HepG2 (cell line): ENCODE data around the gene TMEM253. TPM values are rescaled to one million over a fixed set of nuclear protein-coding genes. Genes with fewer than 3 reads are reported as not detected.

ENCODE experiments used
- CBFB ChIP-seq: sonication (generic); formaldehyde crosslinking; IDR thresholded peaks from 2 replicates; pipeline ENCODE4 v1.4.0; 2020; ENCODE audit warnings: missing genetic modification reagents
- DNMT3B ChIP-seq: conservative IDR thresholded peaks from 2 replicates; pipeline ENCODE4 v1.6.1; 2016; ENCODE audit warnings: missing biosample characterization, control low read depth
- FLYWCH1 ChIP-seq: sonication (generic); formaldehyde crosslinking; IDR thresholded peaks from 2 replicates; pipeline ENCODE4 v1.8.1; 2023; ENCODE audit warnings: mild to moderate bottlenecking, missing genetic modification reagents
- FOXM1 ChIP-seq: sonication (generic); formaldehyde crosslinking; IDR thresholded peaks from 2 replicates; pipeline ENCODE4 v1.5.0; 2020; ENCODE audit warnings: missing genetic modification reagents
- FOXO4 ChIP-seq: sonication (generic); formaldehyde crosslinking; conservative IDR thresholded peaks from 2 replicates; pipeline ENCODE4 v1.8.1; 2023; ENCODE audit warnings: missing genetic modification reagents
- GPBP1L1 ChIP-seq: sonication (generic); formaldehyde crosslinking; IDR thresholded peaks from 2 replicates; pipeline ENCODE4 v1.5.0; 2020; ENCODE audit warnings: mild to moderate bottlenecking, missing genetic modification reagents
- IKZF1 ChIP-seq: fragments of 450-650 bp; IDR thresholded peaks from 2 replicates; pipeline ENCODE4 v1.7.1; 2016
- MAX ChIP-seq: IDR thresholded peaks from 2 replicates; pipeline ENCODE4 v1.6.1; 2012; ENCODE audit warnings: inconsistent platforms
- MED1 ChIP-seq: sonication (generic); formaldehyde crosslinking; IDR thresholded peaks from 2 replicates; pipeline ENCODE4 v1.4.0; 2020; ENCODE audit warnings: missing genetic modification reagents
- NFIC ChIP-seq: IDR thresholded peaks from 2 replicates; pipeline ENCODE4 v1.6.1; 2012; ENCODE audit warnings: mild to moderate bottlenecking, low read length, inconsistent platforms
- TFAP4 ChIP-seq: sonication (generic); IDR thresholded peaks from 2 replicates; pipeline ENCODE4 v1.6.1; 2016; ENCODE audit warnings: low read depth, borderline replicate concordance
- THAP8 ChIP-seq: sonication (generic); formaldehyde crosslinking; IDR thresholded peaks from 2 replicates; pipeline ENCODE4 v1.5.1; 2020; ENCODE audit warnings: missing genetic modification reagents, mild to moderate bottlenecking, borderline replicate concordance
- ZNF207 ChIP-seq: fragments of 450-650 bp; IDR thresholded peaks from 2 replicates; pipeline ENCODE4 v1.6.1; 2016; ENCODE audit warnings: antibody characterized with exemption, borderline replicate concordance
- ZNF230 ChIP-seq: sonication (generic); formaldehyde crosslinking; IDR thresholded peaks from 2 replicates; pipeline ENCODE4 v1.4.0; 2020; ENCODE audit warnings: mild to moderate bottlenecking, missing genetic modification reagents
- ZNF30 ChIP-seq: sonication (generic); formaldehyde crosslinking; IDR thresholded peaks from 2 replicates; pipeline ENCODE4 v1.5.0; 2020; ENCODE audit warnings: mild to moderate bottlenecking, missing genetic modification reagents
- ZNF615 ChIP-seq: sonication (generic); formaldehyde crosslinking; IDR thresholded peaks from 2 replicates; pipeline ENCODE4 v1.5.0; 2020; ENCODE audit warnings: mild to moderate bottlenecking, missing genetic modification reagents, borderline replicate concordance
- ZNF670 ChIP-seq: sonication (generic); formaldehyde crosslinking; IDR thresholded peaks from 2 replicates; pipeline ENCODE4 v1.8.0; 2022; ENCODE audit warnings: mild to moderate bottlenecking, missing genetic modification reagents, borderline replicate concordance
- ZNF773 ChIP-seq: sonication (generic); formaldehyde crosslinking; IDR thresholded peaks from 2 replicates; pipeline ENCODE4 v1.4.0; 2020; ENCODE audit warnings: missing genetic modification reagents, borderline replicate concordance
- ZNF776 ChIP-seq: sonication (generic); formaldehyde crosslinking; IDR thresholded peaks from 2 replicates; pipeline ENCODE4 v1.4.0; 2020; ENCODE audit warnings: mild to moderate bottlenecking, missing genetic modification reagents
- polyA plus RNA-seq, 8 experiments: library from polyadenylated mRNA; depleted of rRNA in 3 of 8; stranded (reverse) in 7 of 8; unstranded in 1 of 8; fragments of >200 nt; fragmentation: Illumina TruSeq in 4 of 8; extraction: Trizol in 4 of 8; gene quantifications; 2 replicates each; pipeline versions ENCODE4 v1.2.1 to v1.2.3, GENCODE V29; 2011 to 2016; ENCODE audit warnings: low read depth in 4 of 8, missing spikeins in 1 of 8, mixed read lengths in 1 of 8; ENCODE audit not compliant: insufficient read depth in 1 of 8
- total RNA-seq, 5 experiments: library from RNA; depleted of rRNA; stranded (reverse); fragments of >200 nt; fragmentation: Illumina TruSeq; extraction: Trizol; gene quantifications; 2 replicates each; pipeline ENCODE4 v1.2.3, GENCODE V29; 2016; ENCODE audit warnings: low read depth in 1 of 5
- TF ChIP-seq, protein P1 (sequence below): sonication (generic); formaldehyde crosslinking; IDR thresholded peaks from 2 replicates; pipeline ENCODE4 v1.4.0; 2020; ENCODE audit warnings: missing genetic modification reagents
- TF ChIP-seq, protein P2 (sequence below): sonication (generic); formaldehyde crosslinking; IDR thresholded peaks from 2 replicates; pipeline ENCODE4 v1.5.0; 2020; ENCODE audit warnings: mild to moderate bottlenecking, missing genetic modification reagents, borderline replicate concordance

The TMEM253 gene
- total and polyA plus RNA-seq, 2 of the 13 experiments (the other 11 are each of a cell fraction or from before 2014, with no cell fraction given), result 0.29 to 0.45 TPM

- TF ChIP-seq MAX (peak; percentile 69), FLYWCH1 (CRISPR knock-in tag) (no peak), NFIC (peak; percentile 66; the same call in 1 of the 2 replicates), FOXO4 (CRISPR knock-in tag) (no peak), ZNF30 (CRISPR knock-in tag) (no peak), IKZF1 (no peak), CBFB (CRISPR knock-in tag) (peak; percentile 46; the same call in 1 of the 2 replicates), MED1 (CRISPR knock-in tag) (peak; percentile 99), FOXM1 (CRISPR knock-in tag) (no peak), ZNF230 (CRISPR knock-in tag) (0 out of 2 replicates have a peak, but pooled peaks have one; percentile 40), THAP8 (CRISPR knock-in tag) (no peak), ZNF776 (no peak), ZNF670 (CRISPR knock-in tag) (no peak), TFAP4 (peak; percentile 92; the same call in 1 of the 2 replicates), ZNF207 (no peak), GPBP1L1 (CRISPR knock-in tag) (no peak), ZNF615 (no peak), ZNF773 (0 out of 2 replicates have a peak, but pooled peaks have one; percentile 46), DNMT3B (no peak)
- TF ChIP-seq, protein P1, sequence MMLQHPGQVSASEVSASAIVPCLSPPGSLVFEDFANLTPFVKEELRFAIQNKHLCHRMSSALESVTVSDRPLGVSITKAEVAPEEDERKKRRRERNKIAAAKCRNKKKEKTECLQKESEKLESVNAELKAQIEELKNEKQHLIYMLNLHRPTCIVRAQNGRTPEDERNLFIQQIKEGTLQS (CRISPR knock-in tag), result no peak
- TF ChIP-seq, protein P2, sequence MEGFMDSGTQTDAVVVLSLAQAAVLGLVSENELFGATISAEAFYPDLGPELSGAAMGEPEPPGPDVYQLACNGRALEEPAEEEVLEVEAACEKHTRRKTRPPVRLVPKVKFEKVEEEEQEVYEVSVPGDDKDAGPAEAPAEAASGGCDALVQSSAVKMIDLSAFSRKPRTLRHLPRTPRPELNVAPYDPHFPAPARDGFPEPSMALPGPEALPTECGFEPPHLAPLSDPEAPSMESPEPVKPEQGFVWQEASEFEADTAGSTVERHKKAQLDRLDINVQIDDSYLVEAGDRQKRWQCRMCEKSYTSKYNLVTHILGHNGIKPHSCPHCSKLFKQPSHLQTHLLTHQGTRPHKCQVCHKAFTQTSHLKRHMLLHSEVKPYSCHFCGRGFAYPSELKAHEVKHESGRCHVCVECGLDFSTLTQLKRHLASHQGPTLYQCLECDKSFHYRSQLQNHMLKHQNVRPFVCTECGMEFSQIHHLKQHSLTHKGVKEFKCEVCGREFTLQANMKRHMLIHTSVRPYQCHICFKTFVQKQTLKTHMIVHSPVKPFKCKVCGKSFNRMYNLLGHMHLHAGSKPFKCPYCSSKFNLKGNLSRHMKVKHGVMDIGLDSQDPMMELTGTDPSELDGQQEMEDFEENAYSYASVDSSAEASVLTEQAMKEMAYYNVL (CRISPR knock-in tag), result peak; percentile 98
These were observed 45.3 kb upstream of the TMEM253 start (continued) for GRCh38 chr14:21055432-21056117.
